ENCODE results near the gene STAG3. TPM values are rescaled to one million over a fixed set of nuclear protein-coding genes. Genes with fewer than 3 reads are reported as not detected.

The STAG3 gene
- total RNA-seq, 1 donor from 2014 or later, result 42.4 TPM

- Mint-ChIP-seq H3K27ac (peak within 1 kb of the TSS; percentile 86), H3K9me3 (no peaks in the 10 kb centered on the region), H3K27me3 (no peaks in the 10 kb centered on the region), H3K4me1 (peaks cover 44% of the 10 kb centered on the region), H3K36me3 (ENCODE audit: low read depth) (peaks cover 34% of the 10 kb centered on the region), H3K4me3 (peak within 1 kb of the TSS; percentile 85)
- CTCF ChIA-PET, result interaction anchor here (0.9 to 2.2 kb wide), 2 partner anchors 38 to 59 kb away, joined by 4 to 5 read pairs; no protein-coding TSS in a partner anchor
- peak; percentile 89 for ATAC-seq (ENCODE audit: low read depth)
- no peak for TF ChIP-seq CTCF (IDR thresholded peaks at IDR 0.05)
- peak; percentile 93 for DNase-seq
- POLR2A ChIA-PET, result interaction anchor here (0.6 to 4.4 kb wide), 13 partner anchors 9 to 211 kb away, joined by 3 to 57 read pairs (median 4); partner anchors contain the start of genes GAL3ST4 and LAMTOR4
- intact Hi-C loops (cut with micrococcal nuclease), result loop anchor here (1.0 to 5.0 kb wide), 5 partner anchors 10 to 429 kb away; partner anchors contain the start of genes FBXO24, GAL3ST4, GPC2 and LAMTOR4
Observed at GRCh38 chr7:100158229-100159098, 19.3 kb upstream of the STAG3 start, which contains the start of gene TRAPPC14. Gene TRAPPC14 (minus strand): TSS chr7:100158723. CDS start chr7:100158499, 224 bp downstream.

- POLR2A ChIA-PET, result interaction anchor here (0.6 to 4.4 kb wide), 7 partner anchors 10 to 158 kb away, joined by 3 to 57 read pairs (median 4); partner anchors contain the start of gene LAMTOR4
Observed at GRCh38 chr7:100159099-100159623, 18.6 kb upstream of the STAG3 start.

GRCh38 chr7:100160067-100160466, 17.7 kb upstream of the STAG3 start:
- no peak for DNase-seq
- no peak overlapping the region for H3K27ac Mint-ChIP-seq
- intact Hi-C loops (cut with micrococcal nuclease), result no loop called here
- H3K4me1 Mint-ChIP-seq, result peaks cover 41% of the 10 kb centered on the region
- ChIA-PET POLR2A (interaction anchor here (4.4 kb wide), 1 partner anchor 11 kb away, joined by 57 read pairs; the partner anchor contains the start of gene LAMTOR4), CTCF (no interaction called here)
- ATAC-seq (ENCODE audit: low read depth), result no peak
- H3K4me3 Mint-ChIP-seq, result no peak overlapping the region
- no peaks in the 10 kb centered on the region for H3K9me3 Mint-ChIP-seq
- TF ChIP-seq CTCF (IDR thresholded peaks at IDR 0.05), result no peak
- no peaks in the 10 kb centered on the region for H3K27me3 Mint-ChIP-seq
- H3K36me3 Mint-ChIP-seq (ENCODE audit: low read depth), result peaks cover 21% of the 10 kb centered on the region

More at GRCh38 chr7:100159099-100159623, 18.6 kb upstream of the STAG3 start:
- Mint-ChIP-seq H3K27ac (peak overlapping the region; percentile 86), H3K27me3 (no peaks in the 10 kb centered on the region), H3K4me3 (peak overlapping the region; percentile 85), H3K36me3 (ENCODE audit: low read depth) (peaks cover 27% of the 10 kb centered on the region), H3K9me3 (no peaks in the 10 kb centered on the region), H3K4me1 (peaks cover 43% of the 10 kb centered on the region)
- TF ChIP-seq CTCF (IDR thresholded peaks at IDR 0.05), result no peak
- ATAC-seq (ENCODE audit: low read depth) (no peak), DNase-seq (no peak)
- CTCF ChIA-PET, result interaction anchor here (0.9 kb wide), 1 partner anchor 37 kb away, joined by 4 read pairs; no protein-coding TSS in a partner anchor
- intact Hi-C loops (cut with micrococcal nuclease), result loop anchor here (2.0 to 5.0 kb wide), 2 partner anchors 20 to 428 kb away; partner anchors contain the start of genes FBXO24 and LRCH4

GRCh38 chr7:100163006-100163531, 14.6 kb upstream of the STAG3 start:
- TF ChIP-seq CTCF (IDR thresholded peaks at IDR 0.05), result no peak
- H3K4me1 Mint-ChIP-seq, result peaks cover 35% of the 10 kb centered on the region
- POLR2A ChIA-PET, result interaction anchor here (0.6 to 0.7 kb wide), 3 partner anchors 14 to 266 kb away, joined by 3 to 4 read pairs (median 3); partner anchors contain the start of genes GPC2 and ZCWPW1
- DNase-seq, result no peak
- H3K36me3 Mint-ChIP-seq (ENCODE audit: low read depth), result no peaks in the 10 kb centered on the region
- intact Hi-C loops (cut with micrococcal nuclease), result no loop called here
- peak overlapping the region; percentile 11 for H3K27ac Mint-ChIP-seq
- no peak for ATAC-seq (ENCODE audit: low read depth)
- peaks cover 21% of the 10 kb centered on the region for H3K27me3 Mint-ChIP-seq
- H3K4me3 Mint-ChIP-seq, result no peak overlapping the region
- CTCF ChIA-PET, result no interaction called here
- H3K9me3 Mint-ChIP-seq, result no peaks in the 10 kb centered on the region
